Measurements from ENCODE around the gene PRAMEF14. TPM values are rescaled to one million over a fixed set of nuclear protein-coding genes. Genes with fewer than 3 reads are reported as not detected.

PRAMEF14 gene
- total RNA-seq, result not detected in 2 replicates

GRCh38 chr1:13347034-13347433 is at the start of gene PRAMEF14:
Gene PRAMEF14 (minus strand): TSS chr1:13347134. CDS start chr1:13345314, 1,820 bp downstream.

GRCh38 chr1:13389332-13389731 is 42.4 kb upstream of the PRAMEF14 start, which contains the start of gene PRAMEF17:
Gene PRAMEF17 (plus strand): TSS chr1:13389632. CDS start chr1:13389658, 26 bp downstream.

GRCh38 chr1:13315281-13315680 is 31.7 kb downstream of the PRAMEF14 start, which contains the start of gene PRAMEF15:
Gene PRAMEF15 (plus strand): TSS chr1:13315581. CDS start chr1:13318408, 2,827 bp downstream.

DNA sequence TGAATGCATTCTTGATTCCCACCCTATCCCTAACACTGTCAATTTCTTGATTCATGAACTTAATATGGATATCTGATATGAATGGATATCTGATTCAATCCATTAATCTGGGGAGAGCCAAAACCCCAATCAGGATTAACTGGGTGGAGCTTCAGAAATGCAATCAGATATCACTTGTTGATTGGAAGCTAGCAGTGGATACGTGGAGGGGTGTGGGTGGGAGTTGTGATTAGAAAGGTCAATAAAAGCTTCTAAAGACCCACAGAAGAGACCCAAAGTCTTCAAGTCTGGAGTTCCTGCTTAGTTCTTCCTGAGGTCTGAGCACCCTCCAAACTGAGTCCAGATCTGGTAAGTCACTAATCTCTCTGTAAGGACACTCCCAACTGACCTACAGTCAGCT is 43.7 kb downstream of the PRAMEF14 start, which contains the start of gene PRAMEF33:
PRAMEF33 (plus strand) TSS at position 301 of the 400 bp plus-strand sequence. CDS start 2,416 bp downstream, outside the sequence.

Other genes starting within 250 kb of the PRAMEF14 start
- not detected in 2 replicates for gene HNRNPCL2, start 230.3 kb downstream of the PRAMEF14 start, total RNA-seq
- not detected in 2 replicates for gene PRAMEF26, start 191.1 kb downstream of the PRAMEF14 start, total RNA-seq
- gene HNRNPCL4, start 181.5 kb downstream of the PRAMEF14 start, total RNA-seq, result not detected in 2 replicates
- gene PRAMEF9, start 175.3 kb downstream of the PRAMEF14 start, total RNA-seq, result not detected in 2 replicates
- gene PRAMEF13, start 145.7 kb downstream of the PRAMEF14 start, total RNA-seq, result not detected in 2 replicates
- not detected in 2 replicates for gene PRAMEF18, start 121.0 kb downstream of the PRAMEF14 start, total RNA-seq
- not detected in 2 replicates for gene PRAMEF5, start 92.9 kb downstream of the PRAMEF14 start, total RNA-seq
- gene PRAMEF8, start 62.0 kb downstream of the PRAMEF14 start, total RNA-seq, result not detected in 2 replicates
- not detected in 2 replicates for gene PRAMEF33, start 43.6 kb downstream of the PRAMEF14 start, total RNA-seq
- gene PRAMEF15, start 31.6 kb downstream of the PRAMEF14 start, total RNA-seq, result not detected in 2 replicates
- gene PRAMEF19, start 24.8 kb upstream of the PRAMEF14 start, total RNA-seq, result not detected in 2 replicates
- gene PRAMEF17, start 42.5 kb upstream of the PRAMEF14 start, total RNA-seq, result not detected in 2 replicates
- not detected in 2 replicates for gene PRAMEF20, start 63.3 kb upstream of the PRAMEF14 start, total RNA-seq
- 0.09 and 0.28 TPM in 2 replicates for gene LRRC38, start 166.9 kb upstream of the PRAMEF14 start, total RNA-seq
- gene PDPN, start 236.7 kb upstream of the PRAMEF14 start, total RNA-seq, result 102 and 144 TPM in 2 replicates